Measurements from ENCODE around the gene EHBP1L1. TPM values are rescaled to one million over a fixed set of nuclear protein-coding genes. Genes with fewer than 3 reads are reported as not detected.

Gene EHBP1L1
- total RNA-seq, 3 donors from 2014 or later, result 28.0 to 68.8 (median 33.4) TPM

- no peaks in the 10 kb centered on the region for H3K27me3 ChIP-seq
- no peak for DNase-seq (ENCODE audit: low spot score in 2 of 2)
- peaks cover 8 to 12% of the 10 kb centered on the region in 2 donors for H3K4me1 ChIP-seq
- intact Hi-C loops (cut with DNase I; ENCODE audit: low total_unique reads), result no loop called here
- no peak overlapping the region for H3K4me3 ChIP-seq
- TF ChIP-seq POLR2A (IDR thresholded peaks at IDR 0.05) (no peak), POLR2AphosphoS5 (IDR thresholded peaks at IDR 0.05) (no peak)
- TF ChIP-seq, protein P1, sequence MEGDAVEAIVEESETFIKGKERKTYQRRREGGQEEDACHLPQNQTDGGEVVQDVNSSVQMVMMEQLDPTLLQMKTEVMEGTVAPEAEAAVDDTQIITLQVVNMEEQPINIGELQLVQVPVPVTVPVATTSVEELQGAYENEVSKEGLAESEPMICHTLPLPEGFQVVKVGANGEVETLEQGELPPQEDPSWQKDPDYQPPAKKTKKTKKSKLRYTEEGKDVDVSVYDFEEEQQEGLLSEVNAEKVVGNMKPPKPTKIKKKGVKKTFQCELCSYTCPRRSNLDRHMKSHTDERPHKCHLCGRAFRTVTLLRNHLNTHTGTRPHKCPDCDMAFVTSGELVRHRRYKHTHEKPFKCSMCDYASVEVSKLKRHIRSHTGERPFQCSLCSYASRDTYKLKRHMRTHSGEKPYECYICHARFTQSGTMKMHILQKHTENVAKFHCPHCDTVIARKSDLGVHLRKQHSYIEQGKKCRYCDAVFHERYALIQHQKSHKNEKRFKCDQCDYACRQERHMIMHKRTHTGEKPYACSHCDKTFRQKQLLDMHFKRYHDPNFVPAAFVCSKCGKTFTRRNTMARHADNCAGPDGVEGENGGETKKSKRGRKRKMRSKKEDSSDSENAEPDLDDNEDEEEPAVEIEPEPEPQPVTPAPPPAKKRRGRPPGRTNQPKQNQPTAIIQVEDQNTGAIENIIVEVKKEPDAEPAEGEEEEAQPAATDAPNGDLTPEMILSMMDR (IDR thresholded peaks at IDR 0.05), result no peak
- H3K36me3 ChIP-seq, result peaks cover 7% of the 10 kb centered on the region
- no peaks in the 10 kb centered on the region for H3K9me3 ChIP-seq
- H3K27ac ChIP-seq, result no peak overlapping the region
Observed at GRCh38 chr11:65634440-65634839, 58.6 kb downstream of the EHBP1L1 start.

- Histone ChIP-seq H3K4me1 (peaks cover 8 to 12% of the 10 kb centered on the region in 2 donors), H3K4me3 (no peak overlapping the region), H3K36me3 (peaks cover 6% of the 10 kb centered on the region), H3K9me3 (no peaks in the 10 kb centered on the region), H3K27me3 (no peaks in the 10 kb centered on the region), H3K27ac (no peak overlapping the region)
- intact Hi-C loops (cut with DNase I; ENCODE audit: low total_unique reads), result no loop called here
- TF ChIP-seq POLR2A (IDR thresholded peaks at IDR 0.05), result no peak
- TF ChIP-seq, protein P1 (IDR thresholded peaks at IDR 0.05), result no peak
- no peak for TF ChIP-seq POLR2AphosphoS5 (IDR thresholded peaks at IDR 0.05)
- DNase-seq (ENCODE audit: low spot score in 2 of 2), result no peak
Observed at GRCh38 chr11:65634905-65635731, 59.3 kb downstream of the EHBP1L1 start.

DNA sequence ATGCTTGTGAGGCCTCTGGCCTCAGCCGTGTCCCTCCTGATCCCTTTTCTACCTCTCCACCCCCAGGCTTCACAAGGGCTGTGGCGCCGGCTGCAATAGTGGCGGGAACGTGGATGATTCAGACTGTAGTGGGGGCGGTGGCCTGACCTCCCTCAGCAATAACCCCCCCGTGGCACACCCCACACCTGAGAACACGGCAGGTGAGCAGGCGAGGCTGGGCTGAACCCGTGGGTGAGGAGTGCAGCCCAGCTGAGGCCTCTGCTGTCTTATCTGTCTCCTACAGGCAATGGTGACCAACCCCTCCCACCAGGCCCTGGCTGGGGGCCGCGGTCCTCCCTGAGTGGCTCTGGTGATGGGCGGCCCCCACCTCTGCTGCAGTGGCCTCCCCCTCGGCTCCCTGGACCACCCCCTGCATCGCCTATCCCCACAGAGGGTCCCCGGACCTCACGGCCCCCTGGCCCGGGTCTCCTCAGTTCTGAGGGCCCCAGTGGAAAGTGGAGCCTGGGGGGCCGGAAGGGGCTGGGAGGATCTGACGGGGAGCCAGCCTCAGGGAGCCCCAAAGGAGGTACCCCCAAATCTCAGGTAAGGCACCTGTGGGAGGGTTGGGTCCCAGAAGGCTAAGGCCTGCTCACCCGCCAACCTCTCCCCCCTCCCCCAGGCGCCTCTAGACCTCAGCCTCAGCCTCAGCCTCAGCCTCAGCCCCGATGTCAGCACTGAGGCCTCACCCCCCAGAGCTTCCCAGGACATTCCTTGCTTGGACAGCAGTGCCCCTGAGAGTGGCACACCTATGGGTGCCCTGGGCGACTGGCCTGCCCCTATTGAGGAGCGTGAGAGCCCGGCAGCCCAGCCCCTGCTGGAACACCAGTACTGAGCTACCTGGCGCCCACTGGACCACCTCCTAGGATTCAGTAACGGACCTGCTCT is 60.5 kb downstream of the EHBP1L1 start:
- no peaks in the 10 kb centered on the region for H3K9me3 ChIP-seq
- H3K27me3 ChIP-seq, result no peaks in the 10 kb centered on the region
- peak overlapping the region in 1 of 2 donors; percentile 48 for H3K27ac ChIP-seq
- H3K36me3 ChIP-seq, result peaks cover 6% of the 10 kb centered on the region
- no peak for TF ChIP-seq POLR2A (IDR thresholded peaks at IDR 0.05)
- no peak for TF ChIP-seq POLR2AphosphoS5 (IDR thresholded peaks at IDR 0.05)
- TF ChIP-seq, protein P1 (IDR thresholded peaks at IDR 0.05), result no peak
- peaks cover 8 to 12% of the 10 kb centered on the region in 2 donors for H3K4me1 ChIP-seq
- no peak overlapping the region for H3K4me3 ChIP-seq
- no peak for DNase-seq (ENCODE audit: low spot score in 2 of 2)
- intact Hi-C loops (cut with DNase I; ENCODE audit: low total_unique reads), result no loop called here

GRCh38 chr11:65637032-65637557 is 61.2 kb downstream of the EHBP1L1 start:
- peak overlapping the region in 1 of 2 donors; percentile 95 for H3K27ac ChIP-seq
- no peak for TF ChIP-seq POLR2AphosphoS5 (IDR thresholded peaks at IDR 0.05)
- TF ChIP-seq, protein P1 (IDR thresholded peaks at IDR 0.05), result no peak
- no peak for TF ChIP-seq POLR2A (IDR thresholded peaks at IDR 0.05)
- peaks cover 8 to 12% of the 10 kb centered on the region in 2 donors for H3K4me1 ChIP-seq
- DNase-seq (ENCODE audit: low spot score in 2 of 2), result no peak
- H3K4me3 ChIP-seq, result no peak overlapping the region
- H3K9me3 ChIP-seq, result no peaks in the 10 kb centered on the region
- intact Hi-C loops (cut with DNase I; ENCODE audit: low total_unique reads), result no loop called here
- peaks cover 6% of the 10 kb centered on the region for H3K36me3 ChIP-seq
- H3K27me3 ChIP-seq, result no peaks in the 10 kb centered on the region
